Left cardiac atrium (tissue), 4 donors: Measurements from ENCODE around the gene METAP1D. TPM values are rescaled to one million over a fixed set of nuclear protein-coding genes. Genes with fewer than 3 reads are reported as not detected.
A peak's percentile ranks its signal among the peaks of the same experiment; 100 is the strongest.

Experiments used
- ATAC-seq, 2 donors: fragments of 200-7000 bp; cut with Tn5 transposase; one replicate each; pipeline ENCODE4 v1.9.1; 2020; ENCODE audit warnings: mild to moderate bottlenecking in 2 of 2, moderate library complexity in 2 of 2
- DNase-seq: peaks from one replicate; pipeline ENCODE4 v3.0.0-alpha.2; 2020
- intact Hi-C, 2 donors: fragments of 100-400 bp; cut with DNase I; formaldehyde crosslinking; loops; one replicate each; pipeline versions ENCODE4 v1.14.1 to v1.15.1; 2022 to 2023
- total RNA-seq, 2 donors: library from RNA; stranded (reverse); fragmentation: NEBNext Ultra II Directional; extraction: Animal tissue kit (Norgen Biotek cat#: 25700); gene quantifications; one replicate each; pipeline ENCODE4 v1.2.1, GENCODE V29; 2021
- donor health status: DM: no; HTN: yes; CAD: no.
- donor health status: DM: no; HTN: yes; CAD: no; lungs with severe emphysema.
- donor health status: DM: yes; HTN: yes; CAD: no.
- donor health status: Dilated cardiomyopathy.

METAP1D gene
- total RNA-seq, 2 donors from 2014 or later, result 3.4 to 5.4 TPM

- no peak for ATAC-seq
- DNase-seq, result no peak
- intact Hi-C loops, result no loop called here
These were observed 71.2 kb downstream of the METAP1D start for GRCh38 chr2:172070936-172071335.

DNA sequence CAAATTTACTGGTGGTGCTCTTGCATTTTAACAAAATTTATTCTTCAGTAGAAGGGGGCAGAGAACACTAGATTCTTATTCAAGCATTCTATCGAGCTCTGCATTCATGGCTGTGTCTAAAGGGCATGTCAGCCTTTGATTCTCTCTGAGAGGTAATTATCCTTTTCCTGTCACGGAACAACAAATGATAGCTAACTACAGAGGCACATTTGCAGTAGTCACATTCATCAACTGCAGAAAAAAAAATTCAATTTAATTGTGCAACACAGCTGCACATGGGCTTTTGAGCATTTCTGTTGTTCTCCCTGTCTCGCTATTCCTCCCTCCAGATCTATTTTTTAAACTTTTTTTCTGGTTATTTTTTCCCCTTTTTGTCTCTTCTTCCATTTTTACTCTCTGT, 72.5 kb downstream of the METAP1D start:
- ATAC-seq (no peak), DNase-seq (no peak)
- intact Hi-C loops, result no loop called here

GRCh38 chr2:172072706-172073105, 73.0 kb downstream of the METAP1D start:
- DNase-seq (no peak), ATAC-seq (no peak)
- intact Hi-C loops, result no loop called here

- ATAC-seq (no peak), DNase-seq (no peak)
- intact Hi-C loops, result no loop called here
These were observed 73.8 kb downstream of the METAP1D start for GRCh38 chr2:172073518-172073917.

- DNase-seq (no peak), ATAC-seq (no peak)
- intact Hi-C loops, result no loop called here
These were observed 74.5 kb downstream of the METAP1D start for GRCh38 chr2:172074254-172074653.

DNA sequence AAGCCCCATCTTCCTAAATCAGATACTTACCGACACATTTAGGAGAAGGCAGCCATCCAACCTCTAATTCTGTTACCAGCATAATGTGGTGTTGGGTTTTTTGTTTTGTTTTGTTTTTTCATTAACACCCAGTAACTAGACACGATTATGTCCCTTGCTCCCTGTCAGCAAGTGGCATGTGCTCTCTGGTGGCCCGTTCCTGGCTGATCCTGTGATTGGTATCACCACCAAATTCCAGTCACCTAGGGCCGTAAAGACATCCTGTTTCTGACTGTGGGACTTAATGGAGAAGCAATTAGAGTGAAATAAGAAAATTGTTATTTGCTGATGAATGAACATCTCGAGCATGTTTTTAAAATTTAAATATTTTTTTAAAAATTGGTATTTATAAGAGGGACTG, 79.7 kb downstream of the METAP1D start:
- DNase-seq (no peak), ATAC-seq (no peak)
- intact Hi-C loops, result no loop called here

DNA sequence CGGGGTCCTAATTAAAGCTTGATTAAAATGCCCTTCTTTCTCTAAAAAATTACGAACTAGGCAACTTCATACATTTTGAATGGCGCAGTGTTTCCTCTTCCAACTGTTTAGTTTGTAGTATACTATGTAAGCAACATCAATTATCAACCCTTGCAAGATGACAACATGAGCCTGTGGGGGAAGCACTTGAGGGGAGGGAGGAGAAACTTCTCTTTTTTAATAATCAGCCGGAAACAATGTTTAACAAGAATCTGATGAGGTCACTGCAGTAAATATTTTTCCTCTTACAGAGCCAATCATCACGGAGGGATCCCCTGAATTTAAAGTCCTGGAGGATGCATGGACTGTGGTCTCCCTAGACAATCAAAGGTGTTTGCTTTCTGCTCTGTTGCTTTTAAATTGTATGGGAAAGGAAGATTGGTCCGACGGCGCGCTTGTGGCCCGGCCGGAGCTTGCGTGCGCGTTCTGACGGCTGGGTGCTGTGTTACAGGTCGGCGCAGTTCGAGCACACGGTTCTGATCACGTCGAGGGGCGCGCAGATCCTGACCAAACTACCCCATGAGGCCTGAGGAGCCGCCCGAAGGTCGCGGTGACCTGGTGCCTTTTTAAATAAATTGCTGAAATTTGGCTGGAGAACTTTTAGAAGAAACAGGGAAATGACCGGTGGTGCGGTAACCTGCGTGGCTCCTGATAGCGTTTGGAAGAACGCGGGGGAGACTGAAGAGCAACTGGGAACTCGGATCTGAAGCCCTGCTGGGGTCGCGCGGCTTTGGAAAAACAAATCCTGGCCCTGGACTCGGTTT, 80.3 kb downstream of the METAP1D start:
- intact Hi-C loops, result no loop called here
- DNase-seq, result no peak

GRCh38 chr2:172080641-172081220, 81.0 kb downstream of the METAP1D start:
- DNase-seq (no peak), ATAC-seq (no peak)
- intact Hi-C loops, result no loop called here

More for the DNA sequence above, 80.3 kb downstream of the METAP1D start:
- ATAC-seq, result no peak

DNA sequence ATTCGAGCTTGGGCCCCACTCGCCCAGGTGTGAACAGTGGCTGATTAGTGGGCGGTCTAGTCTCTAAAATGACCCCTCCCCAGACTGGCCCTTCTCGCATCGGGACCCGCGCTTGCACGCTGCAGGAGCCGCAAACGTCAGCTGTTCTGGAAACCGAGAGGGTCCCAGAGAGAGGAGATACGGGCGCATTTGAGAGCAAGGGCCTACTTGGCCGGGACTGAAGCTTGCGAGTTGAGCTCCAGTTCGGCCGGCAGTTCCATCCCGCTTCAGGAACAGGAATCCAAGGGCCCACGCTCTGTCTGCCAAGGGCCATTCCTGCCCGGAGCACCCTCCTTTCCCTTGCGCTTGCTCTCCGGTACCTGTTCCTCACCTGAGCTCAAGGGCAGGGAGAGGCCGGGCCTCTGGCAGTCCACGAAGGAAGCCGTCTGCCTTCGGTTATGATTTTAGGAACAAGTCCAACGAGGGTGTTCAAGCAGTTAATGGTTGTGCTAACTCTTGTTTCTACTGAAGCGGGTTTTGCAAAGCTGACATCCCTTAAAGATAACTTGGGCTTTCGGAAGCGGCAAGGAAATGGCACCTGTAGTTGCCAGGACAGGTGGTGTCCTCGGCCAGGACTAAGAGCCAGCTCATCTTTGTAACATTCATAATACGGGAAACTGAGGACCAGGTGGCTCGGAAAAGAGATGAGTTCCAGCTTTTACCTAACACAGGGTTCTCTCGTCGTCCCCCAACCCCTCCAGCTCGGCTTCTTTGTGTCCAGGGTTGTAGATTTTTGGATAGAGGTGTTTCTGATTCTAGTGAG, 81.7 kb downstream of the METAP1D start:
- no peak for ATAC-seq
- intact Hi-C loops, result no loop called here

DNA sequence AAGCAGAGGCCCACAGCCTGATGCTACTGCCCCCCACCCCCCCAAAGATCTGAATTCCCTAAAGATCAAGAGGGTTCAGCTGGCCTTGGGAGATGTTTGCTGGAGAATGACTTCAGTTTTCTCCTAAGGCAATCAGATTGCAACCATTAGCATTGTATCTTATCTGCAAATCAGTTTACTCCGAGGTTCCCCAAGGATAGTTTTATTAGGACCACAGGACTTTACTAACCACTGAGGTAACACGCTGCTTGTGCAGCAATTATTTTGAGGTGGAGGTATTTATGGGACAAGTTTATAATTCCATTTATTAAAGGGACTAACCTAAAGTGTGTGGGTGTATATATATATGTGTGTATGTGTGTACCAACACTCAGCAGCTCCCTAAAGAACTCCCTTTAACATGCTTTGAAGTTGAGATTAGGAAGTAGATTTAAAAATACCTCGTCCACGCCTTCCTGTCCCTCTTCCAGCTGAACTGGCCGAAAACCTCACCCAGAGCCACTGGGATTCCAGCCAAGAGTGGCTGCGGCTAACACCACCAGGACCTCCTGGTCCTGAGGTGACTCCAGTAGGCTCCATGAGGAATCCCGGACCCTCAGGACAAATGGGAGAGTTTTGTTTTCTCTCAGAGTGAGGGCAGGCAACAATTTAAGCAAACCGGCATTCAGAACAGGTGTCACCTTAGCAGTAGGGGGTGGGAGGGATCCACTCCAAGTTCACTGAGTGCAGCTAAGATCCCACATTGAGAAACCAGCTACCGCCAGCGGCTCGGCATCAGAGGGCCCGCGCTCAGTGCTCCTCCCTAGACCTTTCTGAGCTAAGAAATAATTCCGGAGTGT, 82.6 kb downstream of the METAP1D start:
- ATAC-seq (no peak), DNase-seq (no peak)
- intact Hi-C loops, result no loop called here

More for the DNA sequence above, 81.7 kb downstream of the METAP1D start:
- no peak for DNase-seq

DNA sequence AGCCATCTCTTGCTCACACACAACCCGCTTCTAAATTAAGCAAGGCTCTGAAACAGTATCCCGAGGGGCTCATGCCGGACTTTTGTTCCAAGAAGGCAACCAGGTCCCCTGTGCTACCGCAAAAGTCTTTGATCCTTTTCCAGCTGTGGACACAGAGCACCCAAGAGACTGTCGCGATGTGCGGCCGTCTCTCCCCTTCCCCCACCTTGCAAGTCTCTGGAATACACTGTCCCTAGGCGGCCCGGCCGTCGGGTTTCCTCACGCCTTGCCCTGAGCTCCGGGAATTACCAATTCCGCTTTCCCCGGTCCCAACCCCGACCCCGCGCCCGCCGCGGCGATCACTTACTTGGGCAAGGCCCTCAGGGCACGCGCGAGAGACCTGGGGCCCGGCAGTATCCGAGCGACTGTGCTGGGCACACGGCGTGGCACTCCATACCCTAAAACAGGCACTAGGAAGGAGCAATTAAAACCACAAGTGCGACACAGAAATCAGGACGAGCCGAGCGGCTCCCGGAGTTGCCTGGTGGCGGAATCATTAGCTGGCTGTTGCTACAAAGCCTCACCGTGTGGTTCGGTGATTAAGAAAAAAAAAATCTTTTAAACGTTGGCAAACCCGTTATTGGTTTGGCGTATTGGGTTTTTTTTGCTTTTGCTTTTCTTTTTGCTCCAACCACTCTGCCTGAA, 83.3 kb downstream of the METAP1D start:
- ATAC-seq, result no peak
- intact Hi-C loops, result no loop called here
- DNase-seq, result no peak

DNA sequence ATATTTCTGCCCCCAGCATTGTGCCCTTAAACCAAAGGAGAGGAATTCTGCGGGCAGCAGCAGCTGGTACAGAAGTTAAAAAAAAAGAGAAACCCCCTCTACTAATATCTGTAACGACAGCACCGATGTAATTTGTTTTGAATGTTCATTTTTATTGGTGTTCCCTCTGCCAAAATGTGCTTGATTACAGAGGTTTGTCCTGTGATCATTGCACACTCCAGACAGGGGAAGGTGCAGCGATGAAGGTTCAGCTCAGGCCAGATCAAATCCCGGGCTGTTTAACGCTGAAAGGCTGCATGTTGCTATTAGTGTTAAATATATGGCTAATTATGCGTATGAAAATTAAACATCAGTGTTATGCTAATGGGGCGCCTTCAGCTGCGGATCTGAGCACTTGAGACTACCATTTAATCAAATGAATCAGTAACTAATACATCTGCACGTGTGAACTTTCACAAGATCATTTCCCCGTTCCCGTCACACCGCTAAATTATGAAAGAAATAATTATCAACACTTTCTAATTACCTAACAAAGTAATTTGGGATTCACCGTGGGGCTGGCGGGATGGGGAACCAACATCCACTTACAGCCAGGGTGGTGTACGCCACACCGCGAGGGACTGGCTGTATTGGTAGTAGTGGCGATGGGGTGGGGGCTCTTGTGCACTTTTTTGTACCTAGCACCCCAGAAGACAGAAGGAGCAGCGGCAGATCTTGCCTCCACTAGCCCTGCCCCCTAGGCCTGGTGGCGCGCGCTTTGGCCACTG, 84.1 kb downstream of the METAP1D start:
- ATAC-seq, result no peak
- intact Hi-C loops, result no loop called here
- no peak for DNase-seq

GRCh38 chr2:172084395-172084644, 84.6 kb downstream of the METAP1D start:
- DNase-seq (no peak), ATAC-seq (no peak)
- intact Hi-C loops, result no loop called here

DNA sequence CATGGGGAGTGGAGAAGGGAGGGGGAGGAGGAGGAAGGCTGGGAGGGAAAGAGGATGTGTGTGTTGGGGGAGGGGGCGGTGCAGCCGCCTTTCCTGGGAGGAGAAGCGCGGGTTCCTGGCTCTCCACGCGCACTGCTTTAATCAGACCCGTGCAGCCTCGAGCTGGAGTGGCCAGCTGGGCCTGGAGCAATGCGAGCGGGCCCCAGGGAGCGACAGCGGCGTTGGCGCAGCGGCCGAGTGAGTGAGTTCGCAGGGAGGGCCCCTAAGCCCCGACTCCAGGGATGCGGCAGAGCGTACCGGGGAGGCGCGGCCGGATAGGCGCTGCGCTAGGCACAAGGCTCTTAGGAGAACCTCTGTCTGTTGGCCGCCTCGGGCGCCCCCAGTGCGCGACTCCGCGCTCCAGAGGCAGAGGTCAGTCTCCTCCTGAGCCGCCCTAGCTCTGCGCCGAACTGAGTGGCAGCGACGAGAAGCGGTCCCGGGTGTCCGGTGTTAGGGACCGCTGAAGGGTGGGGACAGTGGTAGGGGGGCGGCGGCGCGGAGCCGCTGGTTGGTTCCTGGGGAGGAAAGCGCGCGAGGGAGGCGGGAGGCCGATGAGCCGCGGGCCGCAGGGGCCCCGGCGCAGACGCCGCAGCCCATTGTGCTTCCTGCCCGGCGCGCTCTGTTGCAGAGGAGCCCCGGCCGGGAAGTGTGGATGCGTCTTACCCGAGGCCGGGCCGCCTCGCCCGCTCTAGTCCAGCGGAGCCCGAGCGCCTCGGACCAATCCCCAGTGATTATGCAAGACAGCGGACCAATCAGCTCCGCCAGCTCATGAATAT, 85.1 kb downstream of the METAP1D start:
- intact Hi-C loops, result no loop called here
- ATAC-seq (peak; percentile 86 to 96), DNase-seq (peak; percentile 82)

GRCh38 chr2:172085460-172086159, 85.9 kb downstream of the METAP1D start, which contains the start of gene DLX1:
DLX1 (plus strand) TSS chr2:172085507; CDS start chr2:172085678, 171 bp downstream.
- ATAC-seq, result no peak
- intact Hi-C loops, result no loop called here

DNA sequence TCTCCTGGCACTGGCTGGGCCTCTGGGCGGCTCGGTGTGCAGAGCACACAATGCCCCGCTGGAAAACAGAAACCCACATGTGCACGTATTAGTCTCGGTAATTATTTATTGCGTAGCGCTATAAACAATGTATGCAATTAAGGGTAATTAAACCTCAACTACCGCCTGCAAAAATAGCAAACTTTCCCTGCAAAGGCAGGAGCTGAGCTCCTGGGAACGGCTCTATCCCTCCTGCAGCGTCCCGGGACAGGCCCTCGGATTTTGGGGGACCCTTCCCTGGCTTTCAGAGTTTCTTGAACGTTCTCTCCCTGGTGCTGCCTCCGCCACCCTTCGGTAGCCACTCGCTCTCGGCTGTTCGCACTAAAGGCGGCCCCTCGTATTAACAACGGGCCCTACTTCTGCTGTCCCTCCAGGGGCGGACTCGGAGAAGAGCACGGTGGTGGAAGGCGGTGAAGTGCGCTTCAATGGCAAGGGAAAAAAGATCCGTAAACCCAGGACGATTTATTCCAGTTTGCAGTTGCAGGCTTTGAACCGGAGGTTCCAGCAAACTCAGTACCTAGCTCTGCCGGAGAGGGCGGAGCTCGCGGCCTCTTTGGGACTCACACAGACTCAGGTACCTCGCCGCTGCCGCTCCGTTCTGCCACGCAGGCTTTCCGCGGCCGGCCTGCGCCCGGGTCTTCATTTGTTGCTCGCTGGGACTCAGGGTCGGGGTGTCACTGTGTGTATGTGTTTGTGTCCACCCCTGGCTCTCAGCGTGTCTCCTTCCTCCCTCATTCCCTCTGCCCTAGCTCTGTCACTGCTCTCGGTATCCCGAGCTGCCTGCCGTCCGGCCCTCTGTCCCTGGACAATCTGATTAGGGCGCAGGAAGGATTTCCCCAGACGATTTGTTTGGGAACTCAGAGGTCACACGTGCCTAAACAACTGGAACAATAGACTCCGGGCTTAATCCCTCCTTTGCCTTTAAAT, 86.8 kb downstream of the METAP1D start:
- ATAC-seq, result no peak
- no peak for DNase-seq
- intact Hi-C loops, result no loop called here

More at GRCh38 chr2:172085460-172086159, 85.9 kb downstream of the METAP1D start, which contains the start of gene DLX1:
- DNase-seq, result no peak
